Heart right ventricle (tissue), 16 donors: ENCODE results near the gene CPXM2. TPM values are rescaled to one million over a fixed set of nuclear protein-coding genes. Genes with fewer than 3 reads are reported as not detected.

Experiments
- ATAC-seq, 8 donors: fragments of 200-7000 bp; cut with Tn5 transposase; one replicate each; pipeline ENCODE4 v1.9.1; 2020; ENCODE audit warnings: mild to moderate bottlenecking in 8 of 8, moderate library complexity in 8 of 8, moderate number of reproducible peaks in 1 of 8
- DNase-seq, 2 donors: peaks; one replicate each; pipeline ENCODE4 v3.0.0-alpha.2; 2020
- H3K27ac ChIP-seq, 10 donors: fragments of 200-600 bp; sonication (generic) in 2 of 10; one replicate each; pipeline versions ENCODE4 v1.5.0 to v1.8.0; 2020 to 2022; ENCODE audit warnings: mild to moderate bottlenecking in 3 of 10
- H3K27me3 ChIP-seq, 7 donors: fragments of 200-600 bp; one replicate each; pipeline ENCODE4 v1.8.0; 2021 to 2022; ENCODE audit warnings: mild to moderate bottlenecking in 2 of 7
- H3K36me3 ChIP-seq, 9 donors: fragments of 200-600 bp; sonication (generic) in 1 of 9; one replicate each; pipeline versions ENCODE4 v1.5.0 to v1.8.0; 2020 to 2022; ENCODE audit warnings: mild to moderate bottlenecking in 2 of 9
- H3K4me1 ChIP-seq, 9 donors: fragments of 200-600 bp; sonication (generic) in 1 of 9; one replicate each; pipeline versions ENCODE4 v1.5.0 to v1.8.0; 2020 to 2022; ENCODE audit warnings: mild to moderate bottlenecking in 4 of 9
- H3K4me3 ChIP-seq, 10 donors: fragments of 200-600 bp; sonication (generic) in 2 of 10; one replicate each; pipeline versions ENCODE4 v1.5.0 to v1.8.0; 2020 to 2022; ENCODE audit warnings: mild to moderate bottlenecking in 7 of 10, moderate library complexity in 2 of 10
- H3K9me3 ChIP-seq, 11 donors: fragments of 200-600 bp in 10 of 11; sonication (generic) in 2 of 11; one replicate each; pipeline versions ENCODE4 v1.5.0 to v1.8.0; 2013 to 2022; ENCODE audit warnings: mild to moderate bottlenecking in 2 of 11, control low read depth in 1 of 11, moderate library complexity in 1 of 11
- CTCF ChIP-seq, 9 donors: fragments of 200-600 bp; sonication (generic) in 2 of 9; IDR thresholded peaks; one replicate each; pipeline versions ENCODE4 v1.5.0 to v1.8.0; 2021 to 2022; ENCODE audit warnings: antibody characterized with exemption in 9 of 9, mild to moderate bottlenecking in 5 of 9, moderate library complexity in 1 of 9
- WGBS, 2 donors: extraction: QIAGEN DNeasy Blood & Tissue Kit; methylation state at CpG; one replicate each; pipeline ENCODE4 v1.1.7; 2013; ENCODE audit warnings: inconsistent platforms in 1 of 2; 5-methylcytosine and 5-hydroxymethylcytosine counted together
- intact Hi-C, 10 donors: fragments of 100-400 bp; cut with DNase I; formaldehyde crosslinking; loops; one replicate each; pipeline versions ENCODE4 v1.11.1 to v1.14.2; 2022
- polyA plus RNA-seq, 2 donors: library from polyadenylated mRNA; stranded (reverse); fragments of 200-250 nt; gene quantifications; one replicate each; pipeline ENCODE4 v1.2.3, GENCODE V29; 2013
- total RNA-seq, 10 donors: library from RNA; stranded (reverse); fragmentation: NEBNext Ultra II Directional in 3 of 10; extraction: Animal tissue kit (Norgen Biotek cat#: 25700) in 3 of 10; gene quantifications; one replicate each; pipeline versions ENCODE4 v1.2.1 to v1.2.4, GENCODE V29; 2021 to 2023
- donor health status: Arrhythmogenic right ventricular cardiomyopathy.
- donor health status: ischemic (EF 13 %, LVEDD 7.1; RV severe dilation, severe dysfunction).
- donor health status: healthy with polysubstance abuse.
- donor health status: DM: no; HTN: yes; CAD: no.
- donor health status: DM: no; HTN: no; CAD: no.
- donor health status: ischemic (EF 25% LVEDD 6.9; RV normal size, moderate dysfunction).
- donor health status: ischemic (EF 25% LVEDD 5.7; RV mildly dilated, moderate dysfunction).
- donor health status: healthy.
- donor health status: DM: yes; HTN: yes; CAD: no.
- donor health status: Ischemic cardiomyopathy.
- donor health status: ischemic (EF 35%, LVEDD 5.7; RV mildly dilated, moderate dysfunction).
- donor health status: nonischemic (EF 11% LVEDD 7.7; RV severe dilation, severe dysfunction).
- donor health status: DM: yes; HTN: yes; CAD: no.
- donor health status: PGD.
- donor health status: ischemic (EF 29% LVEDD 5.4; RV normal size, mild dysfunction).
- donor health status: nonischemic (EF 23%, LVEDD 6.1; RV moderate dilation, normal function).

The CPXM2 gene
- total and polyA plus RNA-seq, 12 donors, result 2.0 to 9.8 (median 3.8) TPM

GRCh38 chr10:123726381-123726780 is 165.2 kb downstream of the CPXM2 start:
- Histone ChIP-seq H3K36me3 (no peaks in the 10 kb centered on the region), H3K9me3 (peaks cover 0 to 4% (median 0%) of the 10 kb centered on the region in 11 donors), H3K27ac (no peak overlapping the region), H3K4me3 (no peak overlapping the region), H3K27me3 (peaks cover 0 to 8% (median 0%) of the 10 kb centered on the region in 7 donors), H3K4me1 (no peaks in the 10 kb centered on the region)
- 36 to 48% methylated on average over 3 of the region's 3 CpGs for WGBS, 2 donors
- intact Hi-C loops, result no loop called here
- no peak for DNase-seq
- no peak for TF ChIP-seq CTCF (IDR thresholded peaks at IDR 0.05)
- no peak for ATAC-seq

GRCh38 chr10:123724747-123725146 is 166.9 kb downstream of the CPXM2 start:
- Histone ChIP-seq H3K27ac (no peak overlapping the region), H3K4me1 (no peaks in the 10 kb centered on the region), H3K27me3 (peaks cover 0 to 8% (median 0%) of the 10 kb centered on the region in 7 donors), H3K9me3 (no peaks in the 10 kb centered on the region), H3K4me3 (no peak overlapping the region), H3K36me3 (no peaks in the 10 kb centered on the region)
- ATAC-seq (no peak), DNase-seq (no peak)
- 86 to 89% methylated on average over 12 of the region's 12 CpGs for WGBS, 2 donors
- no peak for TF ChIP-seq CTCF (IDR thresholded peaks at IDR 0.05)
- intact Hi-C loops, result no loop called here

- 86 to 90% methylated on average over 2 of the region's 2 CpGs for WGBS, 2 donors
- no peaks in the 10 kb centered on the region for H3K36me3 ChIP-seq
- H3K27me3 ChIP-seq, result peaks cover 0 to 8% (median 0%) of the 10 kb centered on the region in 7 donors
- H3K4me3 ChIP-seq, result no peak overlapping the region
- no peak for ATAC-seq
- no peak overlapping the region for H3K27ac ChIP-seq
- no peak for DNase-seq
- intact Hi-C loops, result no loop called here
- H3K9me3 ChIP-seq, result peaks cover 0 to 15% (median 0%) of the 10 kb centered on the region in 11 donors
- H3K4me1 ChIP-seq, result no peaks in the 10 kb centered on the region
- TF ChIP-seq CTCF (IDR thresholded peaks at IDR 0.05), result no peak
Observed at GRCh38 chr10:123722351-123722750, 169.3 kb downstream of the CPXM2 start.

GRCh38 chr10:123721441-123722049 is 170.1 kb downstream of the CPXM2 start:
- DNase-seq (no peak), ATAC-seq (no peak)
- Histone ChIP-seq H3K36me3 (no peaks in the 10 kb centered on the region), H3K27me3 (peaks cover 0 to 8% (median 0%) of the 10 kb centered on the region in 7 donors), H3K9me3 (peaks cover 0 to 15% (median 0%) of the 10 kb centered on the region in 11 donors), H3K4me3 (no peak overlapping the region), H3K4me1 (no peaks in the 10 kb centered on the region), H3K27ac (no peak overlapping the region)
- intact Hi-C loops, result no loop called here
- TF ChIP-seq CTCF (IDR thresholded peaks at IDR 0.05), result no peak
- 77 to 78% methylated on average over 9 of the region's 9 CpGs for WGBS, 2 donors
